SHP77 treated with DMSO at 0.1 percent for 48 hours (cell line): ENCODE measurements around the gene KMT2E.
"Not testable (repeated sequence)": the region's sequence is repeated elsewhere in the genome, so short reads cannot be mapped to it uniquely, and the experiment has no call there.

Source experiments
- DNase-seq: peaks from one replicate; lab custom pipeline; 2025; lab: John Stamatoyannopoulos, UW

KMT2E gene

GRCh38 chr7:105027176-105027853 lies 13.3 kb downstream of the KMT2E start:
- no peak for DNase-seq

GRCh38 chr7:105028004-105028403 lies 14.0 kb downstream of the KMT2E start:
- no peak for DNase-seq

- DNase-seq = not testable (repeated sequence)
Observed at GRCh38 chr7:105028941-105029340, 14.9 kb downstream of the KMT2E start.

- DNase-seq = no peak
Observed at GRCh38 chr7:105030447-105030846, 16.4 kb downstream of the KMT2E start.

- no peak for DNase-seq
Observed at GRCh38 chr7:105032553-105033214, 18.7 kb downstream of the KMT2E start.

- DNase-seq = no peak
Observed at GRCh38 chr7:105035349-105035748, 21.3 kb downstream of the KMT2E start.

GRCh38 chr7:105036217-105037168 lies 22.5 kb downstream of the KMT2E start:
- no peak for DNase-seq

GRCh38 chr7:105037319-105037718 lies 23.3 kb downstream of the KMT2E start:
- no peak for DNase-seq

- DNase-seq = no peak
Observed at GRCh38 chr7:105044449-105045070, 30.6 kb downstream of the KMT2E start.

- DNase-seq = no peak
Observed at GRCh38 chr7:105046414-105046813, 32.4 kb downstream of the KMT2E start.

GRCh38 chr7:105047932-105048331 lies 33.9 kb downstream of the KMT2E start:
- DNase-seq = no peak

GRCh38 chr7:105050493-105050892 lies 36.5 kb downstream of the KMT2E start:
- DNase-seq = no peak

- not testable (repeated sequence) for DNase-seq
Observed at GRCh38 chr7:105050899-105051298, 36.9 kb downstream of the KMT2E start.

GRCh38 chr7:105055084-105055483 lies 41.1 kb downstream of the KMT2E start:
- no peak for DNase-seq

- no peak for DNase-seq
Observed at GRCh38 chr7:105055621-105056020, 41.6 kb downstream of the KMT2E start.

GRCh38 chr7:105057472-105057871 lies 43.5 kb downstream of the KMT2E start:
- DNase-seq = no peak

GRCh38 chr7:105060437-105060836 lies 46.4 kb downstream of the KMT2E start:
- no peak for DNase-seq

GRCh38 chr7:105060923-105061322 lies 46.9 kb downstream of the KMT2E start:
- no peak for DNase-seq

- DNase-seq = no peak
Observed at GRCh38 chr7:105065104-105065503, 51.1 kb downstream of the KMT2E start.

GRCh38 chr7:105067691-105068090 lies 53.7 kb downstream of the KMT2E start:
- DNase-seq = no peak

- no peak for DNase-seq
Observed at GRCh38 chr7:105068886-105069285, 54.9 kb downstream of the KMT2E start.

GRCh38 chr7:105073143-105073542 lies 59.1 kb downstream of the KMT2E start:
- DNase-seq = no peak
